KMS-11 (cell line): ENCODE data around the gene SMOC2.

Source experiments
- H2AFZ ChIP-seq: fragments of 200-600 bp; sonication (generic); 2 replicates; pipeline ENCODE4 v1.6.1; 2016; ENCODE audit warnings: antibody characterized with exemption, mixed run types, low read depth
- H3K27ac ChIP-seq: fragments of 200-600 bp; sonication (generic); 2 replicates; pipeline ENCODE4 v1.6.1; 2016; ENCODE audit warnings: mild to moderate bottlenecking, mixed run types
- H3K27me3 ChIP-seq: fragments of 200-600 bp; sonication (generic); 2 replicates; pipeline ENCODE4 v1.6.1; 2017; ENCODE audit warnings: mild to moderate bottlenecking, low read depth, mixed run types, moderate library complexity; ENCODE audit not compliant: insufficient read depth
- H3K36me3 ChIP-seq: fragments of 200-600 bp; sonication (generic); 2 replicates; pipeline ENCODE4 v1.6.1; 2017; ENCODE audit warnings: mild to moderate bottlenecking, mixed run types; ENCODE audit not compliant: insufficient read depth
- H3K4me1 ChIP-seq: fragments of 200-600 bp; sonication (generic); 2 replicates; pipeline ENCODE4 v1.6.1; 2016; ENCODE audit warnings: mild to moderate bottlenecking, low read depth, mixed run types; ENCODE audit not compliant: poor library complexity, severe bottlenecking
- H3K4me2 ChIP-seq: fragments of 200-600 bp; sonication (generic); 2 replicates; pipeline ENCODE4 v1.7.0; 2016; ENCODE audit warnings: mild to moderate bottlenecking, mixed run types
- H3K4me3 ChIP-seq: fragments of 200-600 bp; sonication (generic); IDR thresholded peaks from 2 replicates; pipeline ENCODE4 v1.6.1; 2017; ENCODE audit warnings: low read depth, low read length, mixed read lengths; ENCODE audit not compliant: insufficient read depth
- H3K79me2 ChIP-seq: fragments of 200-600 bp; sonication (generic); 2 replicates; pipeline ENCODE4 v1.6.1; 2016; ENCODE audit warnings: low read depth, mixed run types; ENCODE audit not compliant: insufficient read depth
- H3K9ac ChIP-seq: fragments of 200-600 bp; sonication (generic); 2 replicates; pipeline ENCODE4 v1.6.1; 2016; ENCODE audit warnings: mild to moderate bottlenecking, mixed run types
- H4K20me1 ChIP-seq: fragments of 200-600 bp; sonication (generic); 2 replicates; pipeline ENCODE4 v1.6.1; 2016; ENCODE audit warnings: mild to moderate bottlenecking, mixed run types; ENCODE audit not compliant: insufficient read depth
- TF ChIP-seq, protein P1 (sequence below): fragments of 200-600 bp; sonication (generic); conservative IDR thresholded peaks from 2 replicates; pipeline ENCODE4 v1.6.1; 2017; ENCODE audit warnings: low read depth, mild to moderate bottlenecking, antibody characterized with exemption, low read length, moderate library complexity, mixed read lengths

SMOC2 gene

DNA sequence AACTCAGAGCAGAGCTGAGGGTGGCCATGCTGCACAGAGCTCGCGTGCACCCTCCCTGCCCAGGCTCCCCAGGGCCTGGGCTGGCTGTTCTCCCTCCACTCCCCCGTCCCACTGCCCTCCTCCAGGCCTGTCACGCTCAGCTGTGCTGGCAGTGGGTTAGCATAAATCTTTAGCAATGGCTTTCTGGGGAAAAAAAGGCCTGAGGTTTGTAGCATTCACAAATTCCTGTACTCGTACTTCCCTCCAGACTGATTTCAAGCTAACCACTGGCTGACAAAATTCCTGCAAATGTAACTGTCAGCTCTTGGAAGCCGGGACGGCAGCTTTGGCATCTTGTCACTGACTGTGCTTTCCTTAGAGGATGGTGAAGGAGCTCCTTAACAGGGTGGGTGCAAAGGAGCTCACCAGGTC, 22.3 kb upstream of the SMOC2 start:
- Histone ChIP-seq H3K4me1 (no peaks in the 10 kb centered on the region), H4K20me1 (no peaks in the 10 kb centered on the region), H2AFZ (no peak overlapping the region), H3K4me2 (no peak overlapping the region), H3K9ac (no peak overlapping the region), H3K4me3 (no peak overlapping the region), H3K79me2 (no peaks in the 10 kb centered on the region), H3K27me3 (no peaks in the 10 kb centered on the region), H3K27ac (no peak overlapping the region), H3K36me3 (no peaks in the 10 kb centered on the region)
- TF ChIP-seq, protein P1, sequence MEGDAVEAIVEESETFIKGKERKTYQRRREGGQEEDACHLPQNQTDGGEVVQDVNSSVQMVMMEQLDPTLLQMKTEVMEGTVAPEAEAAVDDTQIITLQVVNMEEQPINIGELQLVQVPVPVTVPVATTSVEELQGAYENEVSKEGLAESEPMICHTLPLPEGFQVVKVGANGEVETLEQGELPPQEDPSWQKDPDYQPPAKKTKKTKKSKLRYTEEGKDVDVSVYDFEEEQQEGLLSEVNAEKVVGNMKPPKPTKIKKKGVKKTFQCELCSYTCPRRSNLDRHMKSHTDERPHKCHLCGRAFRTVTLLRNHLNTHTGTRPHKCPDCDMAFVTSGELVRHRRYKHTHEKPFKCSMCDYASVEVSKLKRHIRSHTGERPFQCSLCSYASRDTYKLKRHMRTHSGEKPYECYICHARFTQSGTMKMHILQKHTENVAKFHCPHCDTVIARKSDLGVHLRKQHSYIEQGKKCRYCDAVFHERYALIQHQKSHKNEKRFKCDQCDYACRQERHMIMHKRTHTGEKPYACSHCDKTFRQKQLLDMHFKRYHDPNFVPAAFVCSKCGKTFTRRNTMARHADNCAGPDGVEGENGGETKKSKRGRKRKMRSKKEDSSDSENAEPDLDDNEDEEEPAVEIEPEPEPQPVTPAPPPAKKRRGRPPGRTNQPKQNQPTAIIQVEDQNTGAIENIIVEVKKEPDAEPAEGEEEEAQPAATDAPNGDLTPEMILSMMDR, result no peak

DNA sequence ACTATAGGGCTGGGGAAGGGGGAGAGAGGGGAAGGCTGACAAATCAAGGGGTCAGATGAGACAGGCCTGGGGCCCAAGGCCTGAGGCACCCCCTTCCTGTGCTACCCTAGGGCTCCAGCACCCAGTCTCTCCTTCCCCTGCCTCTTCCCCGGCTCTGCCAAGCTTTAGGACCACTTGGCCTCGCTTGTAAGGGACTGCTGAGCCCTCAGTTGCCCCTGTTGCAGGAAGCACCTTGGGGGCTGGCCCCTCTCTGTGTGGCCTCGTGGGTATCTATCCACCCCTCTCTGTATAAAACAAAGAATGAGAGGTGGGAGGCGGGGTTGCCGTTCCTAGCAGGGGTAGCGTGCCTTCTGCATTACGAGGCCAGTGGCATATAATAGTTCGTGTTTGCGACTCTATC, 21.4 kb upstream of the SMOC2 start:
- H3K36me3 ChIP-seq, result no peaks in the 10 kb centered on the region
- TF ChIP-seq, protein P1, result no peak
- no peak overlapping the region for H3K4me2 ChIP-seq
- H4K20me1 ChIP-seq, result no peaks in the 10 kb centered on the region
- no peaks in the 10 kb centered on the region for H3K4me1 ChIP-seq
- H3K27ac ChIP-seq, result no peak overlapping the region
- no peaks in the 10 kb centered on the region for H3K27me3 ChIP-seq
- H2AFZ ChIP-seq, result no peak overlapping the region
- no peak overlapping the region for H3K9ac ChIP-seq
- H3K79me2 ChIP-seq, result no peaks in the 10 kb centered on the region
- H3K4me3 ChIP-seq, result no peak overlapping the region

DNA sequence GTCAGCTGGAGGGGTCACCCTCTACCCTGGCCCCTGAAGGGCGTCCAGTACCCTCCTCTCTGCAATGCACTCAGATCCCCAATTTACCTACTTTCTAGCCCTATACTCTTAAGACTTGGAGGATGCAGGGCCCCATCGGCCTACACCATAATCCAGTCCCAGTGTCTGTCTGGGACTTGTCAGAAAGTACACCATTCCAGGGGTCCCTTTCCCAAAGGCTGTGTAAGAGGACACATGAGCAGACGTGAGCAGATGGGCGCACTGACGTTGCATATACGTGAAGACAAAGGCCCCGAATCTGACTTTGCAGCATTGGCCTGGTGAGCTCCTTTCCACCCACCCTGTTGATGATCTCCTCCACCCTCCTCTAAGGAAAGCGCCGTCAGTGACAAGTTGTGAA, 20.9 kb upstream of the SMOC2 start:
- TF ChIP-seq, protein P1, result no peak
- H3K9ac ChIP-seq, result no peak overlapping the region
- no peaks in the 10 kb centered on the region for H3K79me2 ChIP-seq
- H3K27me3 ChIP-seq, result no peaks in the 10 kb centered on the region
- H3K27ac ChIP-seq, result no peak overlapping the region
- no peak overlapping the region for H2AFZ ChIP-seq
- H3K4me2 ChIP-seq, result no peak overlapping the region
- no peaks in the 10 kb centered on the region for H3K36me3 ChIP-seq
- H3K4me1 ChIP-seq, result no peaks in the 10 kb centered on the region
- no peak overlapping the region for H3K4me3 ChIP-seq
- no peaks in the 10 kb centered on the region for H4K20me1 ChIP-seq

DNA sequence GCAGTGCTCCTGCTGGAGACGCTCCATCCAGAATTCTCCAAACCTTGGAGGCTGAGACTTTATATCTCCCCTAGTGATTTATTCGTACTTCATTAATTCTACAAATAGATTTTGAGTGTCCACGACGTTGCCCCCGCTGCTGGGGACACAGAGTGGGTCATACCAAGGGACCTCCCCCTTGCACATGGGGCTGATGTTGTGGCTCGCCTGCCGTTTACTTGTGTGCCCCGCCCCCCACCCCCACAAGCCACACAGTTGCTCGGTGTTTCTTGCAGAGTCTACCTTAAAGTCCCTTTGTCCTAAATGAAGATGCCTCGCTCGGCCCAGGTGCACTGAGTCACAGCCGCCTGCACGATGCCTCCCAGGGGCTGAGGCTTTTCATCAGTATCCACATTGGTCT, 20.3 kb upstream of the SMOC2 start:
- Histone ChIP-seq H3K27me3 (no peaks in the 10 kb centered on the region), H3K36me3 (no peaks in the 10 kb centered on the region), H3K4me3 (no peak overlapping the region), H4K20me1 (no peaks in the 10 kb centered on the region), H3K79me2 (no peaks in the 10 kb centered on the region), H2AFZ (no peak overlapping the region), H3K4me2 (no peak overlapping the region), H3K27ac (no peak overlapping the region), H3K9ac (no peak overlapping the region), H3K4me1 (no peaks in the 10 kb centered on the region)
- TF ChIP-seq, protein P1, result no peak

DNA sequence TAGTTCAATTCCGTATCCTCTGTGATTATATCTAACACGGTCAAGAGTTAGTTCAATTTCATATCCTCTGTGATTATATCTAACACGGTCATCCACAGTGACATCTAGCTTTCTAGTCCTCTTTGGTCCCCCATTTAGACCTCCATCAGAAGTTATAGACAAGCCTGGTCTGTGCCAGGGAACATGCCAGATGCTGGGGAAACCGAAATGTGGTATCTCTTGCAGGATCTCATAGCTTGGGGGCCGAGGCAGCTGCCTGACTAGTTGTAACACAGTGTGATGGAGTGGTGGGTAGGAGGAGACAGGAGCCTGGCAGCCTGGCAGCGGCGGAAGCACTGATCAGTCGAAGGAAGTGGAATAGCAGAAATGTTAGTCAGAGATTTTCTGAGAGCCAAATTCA, 13.8 kb upstream of the SMOC2 start:
- H2AFZ ChIP-seq, result no peak overlapping the region
- no peaks in the 10 kb centered on the region for H4K20me1 ChIP-seq
- no peak overlapping the region for H3K9ac ChIP-seq
- no peak overlapping the region for H3K4me2 ChIP-seq
- H3K4me3 ChIP-seq, result no peak overlapping the region
- no peaks in the 10 kb centered on the region for H3K27me3 ChIP-seq
- H3K36me3 ChIP-seq, result no peaks in the 10 kb centered on the region
- no peaks in the 10 kb centered on the region for H3K79me2 ChIP-seq
- TF ChIP-seq, protein P1, result no peak
- H3K4me1 ChIP-seq, result no peaks in the 10 kb centered on the region
- H3K27ac ChIP-seq, result no peak overlapping the region
